ENCODE measurements around the gene MUTYH. TPM values are rescaled to one million over a fixed set of nuclear protein-coding genes. Genes with fewer than 3 reads are reported as not detected.
A peak's percentile ranks its signal among the peaks of the same experiment; 100 is the strongest.

The MUTYH gene
- polyA plus RNA-seq, 4 donors: 17.1 to 37.6 (median 35.8) TPM

DNA sequence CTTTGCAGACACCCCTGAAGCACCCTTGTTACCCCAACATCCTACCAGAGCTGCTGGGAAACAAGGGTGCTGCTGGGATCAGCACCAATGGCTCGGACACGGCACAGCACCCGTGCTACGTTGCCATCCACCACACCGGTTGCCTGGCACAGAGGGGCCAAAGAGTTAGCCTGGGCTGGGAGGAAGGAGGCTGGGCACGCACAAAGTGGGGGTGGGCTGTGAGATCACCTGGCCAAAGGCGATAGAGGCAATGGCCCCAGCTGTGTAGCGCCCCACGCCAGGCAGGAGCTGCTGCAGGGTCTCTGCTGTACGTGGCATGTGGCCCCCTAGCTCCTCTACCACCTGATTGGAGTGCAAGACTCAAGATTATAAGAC lies 7.9 kb downstream of the MUTYH start:
- Histone ChIP-seq H3K27me3 (ENCODE audit: control insufficient read depth in 3 of 3, insufficient read depth in 3 of 3, low read length in 3 of 3) (no peaks in the 10 kb centered on the region), H3K27ac (ENCODE audit: low read depth in 1 of 3, low read length in 2 of 3) (no peak overlapping the region), H3K4me1 (ENCODE audit: control insufficient read depth in 3 of 3, insufficient read depth in 2 of 3, low read depth in 1 of 3, low read length in 2 of 3) (peaks cover 2 to 44% (median 6%) of the 10 kb centered on the region in 3 donors), H3K4me3 (ENCODE audit: low read depth in 1 of 3, low read length in 3 of 3) (no peak overlapping the region), H3K36me3 (ENCODE audit: control insufficient read depth in 3 of 3, insufficient read depth in 2 of 3, low read depth in 1 of 3, low read length in 3 of 3) (peaks cover 4 to 66% (median 5%) of the 10 kb centered on the region in 3 donors), H3K9me3 (ENCODE audit: control insufficient read depth in 2 of 2, insufficient read depth in 1 of 2, low read depth in 1 of 2, low read length in 1 of 2) (no peaks in the 10 kb centered on the region)
- FAIRE-seq (no peak), DNase-seq (no peak)
- 90 to 96% (median 92%) methylated on average over 9 to 10 of the region's 10 CpGs for WGBS, 3 donors

DNA sequence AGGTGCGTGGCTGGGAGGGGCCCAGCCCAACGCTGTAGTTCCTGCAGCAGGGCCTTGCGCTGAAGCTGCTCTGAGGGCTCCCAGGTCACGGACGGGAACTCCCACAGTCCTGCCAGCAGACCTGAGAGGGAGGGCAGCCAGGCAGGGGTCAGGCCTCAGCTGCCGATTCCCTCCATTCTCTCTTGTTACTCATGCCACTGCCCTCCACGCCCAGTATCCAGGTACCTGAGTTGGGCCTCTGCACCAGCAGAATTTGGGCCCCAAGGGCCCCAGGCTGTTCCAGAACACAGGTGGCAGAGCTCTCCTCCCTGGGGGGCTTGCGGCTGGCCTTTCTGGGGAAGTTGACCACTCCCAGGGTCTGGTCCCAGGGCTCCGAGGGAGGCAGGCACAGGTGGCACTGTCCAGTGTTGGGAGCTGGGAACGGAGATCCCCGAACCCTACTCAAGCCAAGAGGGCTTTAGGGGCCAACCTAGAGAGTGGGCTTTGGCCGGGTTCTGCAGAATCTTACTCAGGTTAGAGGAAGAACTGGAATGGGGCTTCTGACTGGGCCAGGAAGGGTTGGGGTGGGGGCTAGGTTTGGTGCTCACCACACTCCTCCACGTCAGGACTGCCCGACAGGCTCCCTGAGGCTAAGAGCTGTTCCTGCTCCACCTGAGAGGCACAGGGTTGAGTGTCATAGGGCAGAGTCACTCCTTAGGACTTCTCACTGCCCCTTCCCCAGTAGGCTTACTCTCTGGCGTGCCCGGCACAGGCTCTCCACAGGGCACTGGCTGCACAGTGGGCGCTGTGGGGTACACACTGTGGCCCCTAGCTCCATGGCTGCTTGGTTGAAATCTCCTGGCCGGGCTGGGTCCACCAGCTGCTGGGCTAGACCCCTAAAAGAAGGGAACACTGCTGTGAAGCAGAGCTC lies 8.5 kb downstream of the MUTYH start:
- DNase-seq (no peak), FAIRE-seq (no peak)
- Histone ChIP-seq H3K36me3 (ENCODE audit: control insufficient read depth in 3 of 3, insufficient read depth in 2 of 3, low read depth in 1 of 3, low read length in 3 of 3) (peaks cover 4 to 66% (median 5%) of the 10 kb centered on the region in 3 donors), H3K9me3 (ENCODE audit: control insufficient read depth in 2 of 2, insufficient read depth in 1 of 2, low read depth in 1 of 2, low read length in 1 of 2) (no peaks in the 10 kb centered on the region), H3K27me3 (ENCODE audit: control insufficient read depth in 3 of 3, insufficient read depth in 3 of 3, low read length in 3 of 3) (no peaks in the 10 kb centered on the region), H3K4me3 (ENCODE audit: low read depth in 1 of 3, low read length in 3 of 3) (no peak overlapping the region), H3K4me1 (ENCODE audit: control insufficient read depth in 3 of 3, insufficient read depth in 2 of 3, low read depth in 1 of 3, low read length in 2 of 3) (peaks cover 2 to 41% (median 5%) of the 10 kb centered on the region in 3 donors), H3K27ac (ENCODE audit: low read depth in 1 of 3, low read length in 2 of 3) (no peak overlapping the region)
- WGBS, 3 donors: 94 to 97% (median 95%) methylated on average over 17 to 18 of the region's 18 CpGs

DNA sequence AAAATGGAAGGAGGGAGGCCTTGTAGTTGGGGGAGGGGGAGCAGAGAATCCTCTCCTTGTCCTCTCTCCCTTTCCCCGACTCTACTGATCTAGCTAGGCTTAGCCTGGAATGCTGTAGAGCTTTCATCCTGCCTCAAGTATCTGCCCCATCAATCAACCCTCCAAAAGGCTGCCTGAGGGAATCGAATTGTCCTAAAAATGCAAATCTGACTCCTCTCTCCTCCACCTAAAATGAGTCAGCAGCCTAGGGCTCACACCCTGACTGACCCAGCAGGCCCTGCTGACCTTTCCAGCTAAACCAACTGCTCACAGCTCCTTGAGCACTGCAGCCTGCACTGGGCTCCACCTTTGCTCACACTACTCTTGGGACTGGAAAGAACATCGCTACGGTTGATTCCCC lies 10.8 kb downstream of the MUTYH start:
- H3K4me1 ChIP-seq (ENCODE audit: control insufficient read depth in 3 of 3, insufficient read depth in 2 of 3, low read depth in 1 of 3, low read length in 2 of 3): peaks cover 0 to 24% (median 2%) of the 10 kb centered on the region in 3 donors
- WGBS, 3 donors: 73 to 81% (median 79%) methylated on average over 3 to 4 of the region's 4 CpGs
- H3K27me3 ChIP-seq (ENCODE audit: control insufficient read depth in 3 of 3, insufficient read depth in 3 of 3, low read length in 3 of 3): no peaks in the 10 kb centered on the region
- no peak overlapping the region for H3K27ac ChIP-seq (ENCODE audit: low read depth in 1 of 3, low read length in 2 of 3)
- no peak for FAIRE-seq
- H3K4me3 ChIP-seq (ENCODE audit: low read depth in 1 of 3, low read length in 3 of 3): no peak overlapping the region
- peaks cover 4 to 64% (median 5%) of the 10 kb centered on the region in 3 donors for H3K36me3 ChIP-seq (ENCODE audit: control insufficient read depth in 3 of 3, insufficient read depth in 2 of 3, low read depth in 1 of 3, low read length in 3 of 3)
- no peaks in the 10 kb centered on the region for H3K9me3 ChIP-seq (ENCODE audit: control insufficient read depth in 2 of 2, insufficient read depth in 1 of 2, low read depth in 1 of 2, low read length in 1 of 2)
- no peak for DNase-seq

DNA sequence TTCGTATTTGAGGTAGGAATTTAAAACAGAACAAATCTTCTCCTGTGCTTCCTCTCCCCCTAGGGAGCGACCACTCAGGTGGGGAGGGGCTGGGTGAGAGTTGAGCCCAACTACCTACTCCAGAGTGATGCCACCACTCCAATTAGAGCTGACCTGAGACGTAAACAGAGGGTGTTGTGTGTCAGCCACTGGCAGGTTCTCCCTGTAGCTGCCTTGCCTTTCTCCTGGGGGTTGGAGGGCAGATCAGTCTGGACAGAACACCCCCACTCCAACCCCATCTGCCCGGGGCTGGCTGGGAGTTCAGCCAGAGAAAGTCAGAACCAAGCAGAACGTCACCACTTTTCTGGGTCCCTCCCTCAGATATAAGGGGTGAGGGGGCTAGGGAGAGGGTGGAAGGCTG lies 11.6 kb downstream of the MUTYH start:
- H3K27ac ChIP-seq (ENCODE audit: low read depth in 1 of 3, low read length in 2 of 3): no peak overlapping the region

DNA sequence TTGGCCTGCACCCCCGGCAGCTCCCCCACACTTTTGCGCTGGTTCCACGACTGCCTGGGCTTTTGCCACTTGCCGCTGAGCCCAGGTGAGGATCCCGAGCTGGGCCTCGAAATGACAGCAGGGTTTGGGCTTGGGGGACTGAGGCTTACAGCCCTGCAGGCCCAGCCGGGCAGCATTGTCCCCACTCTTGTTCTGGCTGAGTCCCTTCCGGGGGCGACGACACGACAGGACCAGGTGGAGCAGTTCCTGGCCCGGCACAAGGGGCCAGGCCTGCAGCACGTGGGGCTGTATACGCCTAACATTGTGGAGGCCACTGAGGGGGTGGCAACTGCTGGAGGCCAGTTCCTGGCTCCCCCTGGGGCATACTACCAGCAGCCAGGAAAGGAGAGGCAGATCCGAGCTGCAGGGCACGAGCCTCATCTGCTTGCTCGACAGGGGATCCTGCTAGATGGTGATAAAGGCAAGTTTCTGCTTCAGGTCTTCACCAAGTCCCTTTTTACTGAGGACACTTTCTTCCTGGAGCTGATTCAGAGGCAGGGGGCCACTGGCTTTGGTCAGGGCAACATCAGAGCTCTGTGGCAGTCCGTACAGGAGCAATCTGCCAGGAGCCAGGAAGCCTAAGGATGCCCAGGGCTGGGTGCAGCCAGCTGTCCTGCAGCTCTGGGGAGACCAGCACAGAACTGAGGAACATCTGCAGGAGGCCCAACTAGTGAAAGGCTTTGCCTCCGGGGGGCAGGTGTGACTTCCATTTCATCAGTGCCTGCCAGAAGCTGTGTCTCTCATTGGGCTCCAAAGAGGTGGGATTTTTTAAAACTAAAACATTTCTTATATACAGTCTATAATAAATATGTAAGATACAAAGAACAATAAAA lies 12.4 kb downstream of the MUTYH start:
- Histone ChIP-seq H3K9me3 (ENCODE audit: control insufficient read depth in 2 of 2, insufficient read depth in 1 of 2, low read depth in 1 of 2, low read length in 1 of 2) (no peaks in the 10 kb centered on the region), H3K27ac (ENCODE audit: low read depth in 1 of 3, low read length in 2 of 3) (peak overlapping the region in 1 of 3 donors; percentile 2), H3K4me1 (ENCODE audit: control insufficient read depth in 3 of 3, insufficient read depth in 2 of 3, low read depth in 1 of 3, low read length in 2 of 3) (peaks cover 0 to 16% (median 2%) of the 10 kb centered on the region in 3 donors), H3K36me3 (ENCODE audit: control insufficient read depth in 3 of 3, insufficient read depth in 2 of 3, low read depth in 1 of 3, low read length in 3 of 3) (peaks cover 4 to 50% (median 5%) of the 10 kb centered on the region in 3 donors), H3K4me3 (ENCODE audit: low read depth in 1 of 3, low read length in 3 of 3) (peak overlapping the region in 2 of 3 donors; percentile 48 to 53), H3K27me3 (ENCODE audit: control insufficient read depth in 3 of 3, insufficient read depth in 3 of 3, low read length in 3 of 3) (no peaks in the 10 kb centered on the region)
- 21 to 48% (median 27%) methylated on average over 19 of the region's 19 CpGs for WGBS, 3 donors
- peak in 1 of 2 donors; percentile 55 for DNase-seq
- no peak for FAIRE-seq

More for the DNA sequence above, 11.6 kb downstream of the MUTYH start:
- Histone ChIP-seq H3K36me3 (ENCODE audit: control insufficient read depth in 3 of 3, insufficient read depth in 2 of 3, low read depth in 1 of 3, low read length in 3 of 3) (peaks cover 4 to 58% (median 5%) of the 10 kb centered on the region in 3 donors), H3K9me3 (ENCODE audit: control insufficient read depth in 2 of 2, insufficient read depth in 1 of 2, low read depth in 1 of 2, low read length in 1 of 2) (no peaks in the 10 kb centered on the region), H3K4me1 (ENCODE audit: control insufficient read depth in 3 of 3, insufficient read depth in 2 of 3, low read depth in 1 of 3, low read length in 2 of 3) (peaks cover 0 to 17% (median 2%) of the 10 kb centered on the region in 3 donors), H3K27me3 (ENCODE audit: control insufficient read depth in 3 of 3, insufficient read depth in 3 of 3, low read length in 3 of 3) (no peaks in the 10 kb centered on the region), H3K4me3 (ENCODE audit: low read depth in 1 of 3, low read length in 3 of 3) (peak overlapping the region in 1 of 3 donors; percentile 48)
- FAIRE-seq: no peak
- WGBS, 3 donors: 33 to 58% (median 56%) methylated on average over 5 of the region's 5 CpGs
- no peak for DNase-seq

DNA sequence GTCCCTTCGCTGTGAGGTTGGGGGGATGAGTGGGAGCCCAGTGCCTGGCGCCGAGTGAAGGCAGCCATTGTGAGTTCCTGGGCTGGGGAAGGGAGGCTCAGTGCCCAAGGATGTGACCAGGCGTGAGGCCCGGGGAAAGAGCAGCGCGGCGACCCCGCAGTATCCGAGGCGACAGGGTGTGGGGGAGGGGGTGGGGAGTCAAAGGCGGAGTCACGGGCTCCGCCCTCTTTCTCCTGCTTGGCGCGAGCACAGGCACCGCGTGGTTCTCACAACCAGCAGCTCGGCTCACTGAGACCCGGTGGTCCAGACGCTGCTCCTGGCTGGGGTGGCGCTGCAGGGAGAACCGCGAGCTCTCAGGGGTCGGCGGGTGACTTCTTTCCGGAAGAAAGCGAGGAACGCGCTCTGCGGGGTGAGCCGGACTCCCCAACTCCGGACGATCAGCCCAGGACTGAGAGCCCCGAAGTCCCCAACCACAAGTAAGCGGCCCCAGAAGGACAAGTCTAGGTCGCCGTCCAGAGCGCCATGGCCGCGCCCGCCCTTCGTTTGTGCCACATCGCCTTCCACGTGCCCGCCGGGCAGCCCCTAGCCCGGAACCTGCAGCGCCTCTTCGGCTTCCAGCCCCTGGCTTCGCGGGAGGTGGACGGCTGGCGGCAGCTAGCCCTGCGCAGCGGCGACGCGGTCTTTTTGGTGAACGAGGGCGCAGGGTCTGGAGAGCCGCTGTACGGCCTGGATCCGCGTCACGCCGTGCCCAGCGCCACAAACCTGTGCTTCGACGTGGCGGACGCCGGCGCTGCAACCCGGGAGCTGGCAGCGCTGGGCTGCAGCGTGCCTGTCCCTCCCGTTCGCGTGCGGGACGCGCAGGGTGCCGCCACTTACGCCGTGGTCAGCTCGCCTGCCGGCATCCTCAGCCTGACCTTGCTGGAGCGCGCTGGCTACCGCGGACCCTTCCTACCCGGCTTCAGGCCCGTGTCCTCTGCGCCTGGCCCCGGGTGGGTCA lies 13.3 kb downstream of the MUTYH start, which contains the start of gene HPDL:
HPDL (plus strand) TSS at position 269 of the 997 bp plus-strand sequence; CDS start at position 523, 254 bp downstream.
- FAIRE-seq (no peak), DNase-seq (peak; percentile 57 to 87)
- H3K9me3 ChIP-seq (ENCODE audit: control insufficient read depth in 2 of 2, insufficient read depth in 1 of 2, low read depth in 1 of 2, low read length in 1 of 2): no peaks in the 10 kb centered on the region
- WGBS, 3 donors: 2 to 5% (median 2%) methylated on average over 83 to 96 of the region's 96 CpGs
- H3K4me3 ChIP-seq (ENCODE audit: low read depth in 1 of 3, low read length in 3 of 3): peak within 1 kb of the TSS; percentile 43 to 53 (median 48)
- H3K36me3 ChIP-seq (ENCODE audit: control insufficient read depth in 3 of 3, insufficient read depth in 2 of 3, low read depth in 1 of 3, low read length in 3 of 3): peaks cover 0 to 41% (median 0%) of the 10 kb centered on the region in 3 donors
- H3K27ac ChIP-seq (ENCODE audit: low read depth in 1 of 3, low read length in 2 of 3): peak within 1 kb of the TSS in 1 of 3 donors; percentile 2
- H3K4me1 ChIP-seq (ENCODE audit: control insufficient read depth in 3 of 3, insufficient read depth in 2 of 3, low read depth in 1 of 3, low read length in 2 of 3): peaks cover 0 to 16% (median 2%) of the 10 kb centered on the region in 3 donors
- no peaks in the 10 kb centered on the region for H3K27me3 ChIP-seq (ENCODE audit: control insufficient read depth in 3 of 3, insufficient read depth in 3 of 3, low read length in 3 of 3)

DNA sequence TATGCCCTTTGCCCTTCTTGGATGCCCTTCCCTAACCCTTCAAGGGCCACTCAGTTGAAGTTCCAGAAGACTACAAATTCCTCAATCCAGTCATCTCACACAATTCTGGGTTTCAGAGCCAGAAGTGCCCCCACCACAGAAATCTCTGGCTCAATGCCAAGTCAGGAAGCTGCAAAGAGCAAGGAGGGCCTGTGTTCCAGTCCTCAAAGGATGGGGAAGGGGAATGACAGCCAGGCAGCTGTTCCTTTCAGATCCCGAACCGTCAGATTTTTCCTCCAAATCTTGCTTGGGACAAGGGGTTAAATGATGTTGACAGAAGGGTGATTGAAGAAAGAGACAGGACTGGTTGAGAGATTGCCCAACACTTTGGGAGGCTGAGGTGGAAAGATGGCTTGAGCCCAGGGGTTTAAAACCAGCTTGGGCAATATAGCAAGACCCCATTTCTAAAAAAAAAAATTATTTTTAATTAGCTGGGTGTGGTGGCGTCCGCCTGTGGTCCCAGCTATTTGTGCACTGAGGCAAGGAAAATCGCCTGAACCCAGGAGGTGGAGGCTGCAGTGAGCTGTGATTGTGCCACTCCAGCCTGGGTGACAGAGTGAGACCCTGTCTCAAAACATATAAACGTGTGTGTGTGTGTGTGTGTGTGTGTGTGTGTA lies 14.3 kb downstream of the MUTYH start:
- Histone ChIP-seq H3K36me3 (ENCODE audit: control insufficient read depth in 3 of 3, insufficient read depth in 2 of 3, low read depth in 1 of 3, low read length in 3 of 3) (peaks cover 0 to 31% (median 0%) of the 10 kb centered on the region in 3 donors), H3K9me3 (ENCODE audit: control insufficient read depth in 2 of 2, insufficient read depth in 1 of 2, low read depth in 1 of 2, low read length in 1 of 2) (no peaks in the 10 kb centered on the region), H3K27me3 (ENCODE audit: control insufficient read depth in 3 of 3, insufficient read depth in 3 of 3, low read length in 3 of 3) (no peaks in the 10 kb centered on the region), H3K27ac (ENCODE audit: low read depth in 1 of 3, low read length in 2 of 3) (no peak overlapping the region), H3K4me3 (ENCODE audit: low read depth in 1 of 3, low read length in 3 of 3) (peak overlapping the region in 1 of 3 donors; percentile 48), H3K4me1 (ENCODE audit: control insufficient read depth in 3 of 3, insufficient read depth in 2 of 3, low read depth in 1 of 3, low read length in 2 of 3) (peaks cover 0 to 16% (median 2%) of the 10 kb centered on the region in 3 donors)
- WGBS, 3 donors: 52 to 70% (median 56%) methylated on average over 6 of the region's 6 CpGs
- FAIRE-seq (no peak), DNase-seq (no peak)

Measured in small intestine (tissue), 7 donors.